Thyroid gland (tissue), 4 donors: ENCODE results near the gene CIAO3. TPM values are rescaled to one million over a fixed set of nuclear protein-coding genes. Genes with fewer than 3 reads are reported as not detected.
A peak's percentile ranks its signal among the peaks of the same experiment; 100 is the strongest.

ENCODE experiments used
- DNase-seq, 2 donors: peaks; one replicate each; pipeline ENCODE4 v3.0.0-alpha.2; 2019
- H3K27ac ChIP-seq, 3 donors: fragments of 200-600 bp; sonication (generic); 1 replicate in 2 of 3; 2 replicates in 1 of 3; pipeline ENCODE4 v1.5.1; 2016 to 2019; ENCODE audit warnings: mild to moderate bottlenecking in 1 of 3, moderate library complexity in 1 of 3
- H3K27me3 ChIP-seq: fragments of 200-600 bp; sonication (generic); one replicate; pipeline ENCODE4 v1.5.1; 2019
- H3K36me3 ChIP-seq, 2 donors: fragments of 200-600 bp; sonication (generic); one replicate each; pipeline ENCODE4 v1.5.1; 2016 to 2019
- H3K4me1 ChIP-seq, 2 donors: fragments of 200-600 bp; sonication (generic); one replicate each; pipeline ENCODE4 v1.5.1; 2017 to 2019
- H3K4me3 ChIP-seq, 3 donors: fragments of 200-600 bp; sonication (generic); replicated peaks in 1 of 3; 1 replicate in 2 of 3; 2 replicates in 1 of 3; pipeline ENCODE4 v1.5.1; 2016; ENCODE audit warnings: mild to moderate bottlenecking in 1 of 3
- H3K9me3 ChIP-seq: fragments of 200-600 bp; sonication (generic); one replicate; pipeline ENCODE4 v1.5.1; 2017
- POLR2A ChIP-seq, 2 donors: fragments of 450-650 bp; IDR thresholded peaks; one replicate each; pipeline ENCODE4 v1.6.1; 2017; ENCODE audit warnings: antibody characterized with exemption in 2 of 2, mild to moderate bottlenecking in 2 of 2, moderate library complexity in 1 of 2
- WGBS, 2 donors: methylation state at CpG; one replicate each; pipeline ENCODE4 v1.1.5; 2017; 5-methylcytosine and 5-hydroxymethylcytosine counted together
- intact Hi-C: fragments of 100-400 bp; cut with DNase I; formaldehyde crosslinking; loops from one replicate; pipeline ENCODE4 v1.15.1; 2023
- total RNA-seq, 4 donors: library from RNA; depleted of rRNA; stranded (reverse); fragments of >200 nt; gene quantifications; one replicate each; pipeline ENCODE4 v1.2.3, GENCODE V29; 2016
- TF ChIP-seq, protein P1 (sequence below), 6 experiments: fragments of 200-600 bp in 3 of 6; fragments of 450-650 bp in 3 of 6; sonication (generic) in 3 of 6; IDR thresholded peaks; one replicate each; pipeline ENCODE4 v1.5.1; 2016 to 2019; ENCODE audit warnings: antibody characterized with exemption in 6 of 6, mild to moderate bottlenecking in 2 of 6, inconsistent platforms in 1 of 6, moderate library complexity in 1 of 6

Gene CIAO3
- total RNA-seq, 4 donors from 2014 or later = 38.7 to 53.8 (median 44.6) TPM

- TF ChIP-seq, protein P1, sequence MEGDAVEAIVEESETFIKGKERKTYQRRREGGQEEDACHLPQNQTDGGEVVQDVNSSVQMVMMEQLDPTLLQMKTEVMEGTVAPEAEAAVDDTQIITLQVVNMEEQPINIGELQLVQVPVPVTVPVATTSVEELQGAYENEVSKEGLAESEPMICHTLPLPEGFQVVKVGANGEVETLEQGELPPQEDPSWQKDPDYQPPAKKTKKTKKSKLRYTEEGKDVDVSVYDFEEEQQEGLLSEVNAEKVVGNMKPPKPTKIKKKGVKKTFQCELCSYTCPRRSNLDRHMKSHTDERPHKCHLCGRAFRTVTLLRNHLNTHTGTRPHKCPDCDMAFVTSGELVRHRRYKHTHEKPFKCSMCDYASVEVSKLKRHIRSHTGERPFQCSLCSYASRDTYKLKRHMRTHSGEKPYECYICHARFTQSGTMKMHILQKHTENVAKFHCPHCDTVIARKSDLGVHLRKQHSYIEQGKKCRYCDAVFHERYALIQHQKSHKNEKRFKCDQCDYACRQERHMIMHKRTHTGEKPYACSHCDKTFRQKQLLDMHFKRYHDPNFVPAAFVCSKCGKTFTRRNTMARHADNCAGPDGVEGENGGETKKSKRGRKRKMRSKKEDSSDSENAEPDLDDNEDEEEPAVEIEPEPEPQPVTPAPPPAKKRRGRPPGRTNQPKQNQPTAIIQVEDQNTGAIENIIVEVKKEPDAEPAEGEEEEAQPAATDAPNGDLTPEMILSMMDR (IDR thresholded peaks at IDR 0.05) = peak in 1 of 6 experiments; percentile 6
- TF ChIP-seq POLR2A (IDR thresholded peaks at IDR 0.05) = peak in 1 of 2 donors; percentile 36
- intact Hi-C loops = no loop called here
- Histone ChIP-seq H3K4me1 (peaks cover 14 to 24% of the 10 kb centered on the region in 2 donors), H3K4me3 (peak within 1 kb of the TSS; percentile 78 to 91 (median 86)), H3K27ac (peak within 1 kb of the TSS in 1 of 3 donors; percentile 27), H3K27me3 (no peaks in the 10 kb centered on the region), H3K36me3 (peaks cover 0 to 6% of the 10 kb centered on the region in 2 donors), H3K9me3 (no peaks in the 10 kb centered on the region)
- no peak for DNase-seq
- 0% methylated on average over 8 of the region's 45 CpGs; no CpG with 5 or more reads in 1 of the 2 donors for WGBS, 2 donors
These were observed 47.2 kb upstream of the CIAO3 start, which contains the start of gene RPUSD1 for GRCh38 chr16:787978-788398. Gene RPUSD1, minus strand, starts transcription at chr16:788381. Its CDS starts 644 bp downstream, at chr16:787737.

GRCh38 chr16:787321-787966 is 46.6 kb upstream of the CIAO3 start:
- peaks cover 14 to 24% of the 10 kb centered on the region in 2 donors for H3K4me1 ChIP-seq

DNA sequence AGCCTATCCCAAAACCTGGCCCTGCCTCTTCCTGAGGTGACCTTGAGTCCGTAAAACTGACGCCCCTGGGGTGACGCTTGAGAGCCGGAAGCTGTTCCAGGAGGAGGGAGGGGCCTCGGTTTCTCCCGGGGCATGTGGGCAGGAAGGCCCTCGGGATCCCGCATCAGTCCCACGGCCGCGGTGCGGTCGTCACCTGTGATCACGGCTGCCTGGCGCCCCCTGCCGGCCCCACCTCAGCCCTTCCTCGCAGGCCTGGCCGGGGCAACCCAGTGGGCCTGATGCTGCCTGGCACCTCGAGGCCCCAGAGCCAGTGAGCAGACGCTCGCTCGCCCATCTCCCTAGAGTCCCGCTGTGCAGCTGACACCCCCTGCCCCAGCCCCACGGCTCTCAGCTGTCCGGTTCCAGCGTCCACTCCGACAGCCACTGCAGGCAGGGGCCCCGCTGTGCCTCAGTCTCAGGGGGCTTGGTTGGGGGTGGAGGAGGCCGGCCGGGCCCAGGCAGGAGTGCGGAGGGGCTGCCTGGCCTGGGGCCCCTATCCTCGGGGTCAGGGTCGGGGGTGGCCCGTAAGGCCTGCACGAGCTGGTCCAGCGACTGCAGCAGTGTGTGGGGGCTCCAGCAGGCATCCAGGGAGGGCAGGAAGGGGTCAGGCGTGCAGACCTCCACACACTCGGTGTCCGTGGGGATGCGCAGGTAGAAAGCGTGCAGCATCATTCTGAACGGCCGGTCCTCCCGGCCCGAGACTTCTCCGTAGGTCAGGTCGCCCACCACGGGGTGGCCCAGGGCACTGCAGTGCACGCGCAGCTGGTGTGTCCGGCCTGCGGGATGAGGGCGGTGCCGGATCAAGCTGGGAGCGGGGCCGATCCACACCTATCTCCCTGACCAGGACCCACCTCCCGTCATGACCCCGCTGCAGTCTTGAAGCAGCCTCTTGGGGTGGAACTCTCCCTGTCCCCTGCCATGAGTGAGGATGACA is 45.1 kb upstream of the CIAO3 start:
- peak; percentile 60 to 61 for DNase-seq
- no peak for TF ChIP-seq POLR2A (IDR thresholded peaks at IDR 0.05)
- TF ChIP-seq, protein P1 (IDR thresholded peaks at IDR 0.05) = peak in 5 of 6 experiments; percentile 36 to 67 (median 64)
- H3K9me3 ChIP-seq = no peaks in the 10 kb centered on the region
- intact Hi-C loops = loop anchor here (2.0 kb wide), 1 partner anchor 75 kb away; no protein-coding TSS in a partner anchor
- no peaks in the 10 kb centered on the region for H3K27me3 ChIP-seq
- H3K4me1 ChIP-seq = peaks cover 14 to 24% of the 10 kb centered on the region in 2 donors
- 80 to 88% methylated on average over 16 to 36 of the region's 58 CpGs for WGBS, 2 donors
- H3K27ac ChIP-seq = no peak overlapping the region
- no peak overlapping the region for H3K4me3 ChIP-seq
- peaks cover 0 to 6% of the 10 kb centered on the region in 2 donors for H3K36me3 ChIP-seq

More at GRCh38 chr16:787321-787966, 46.6 kb upstream of the CIAO3 start:
- H3K9me3 ChIP-seq = no peaks in the 10 kb centered on the region
- H3K4me3 ChIP-seq = peak overlapping the region; percentile 78 to 91 (median 86)
- peak in 1 of 2 donors; percentile 13 for DNase-seq
- TF ChIP-seq, protein P1 (IDR thresholded peaks at IDR 0.05) = no peak
- TF ChIP-seq POLR2A (IDR thresholded peaks at IDR 0.05) = no peak
- peak overlapping the region in 1 of 3 donors; percentile 27 for H3K27ac ChIP-seq
- H3K36me3 ChIP-seq = peaks cover 0 to 6% of the 10 kb centered on the region in 2 donors
- H3K27me3 ChIP-seq = no peaks in the 10 kb centered on the region
- intact Hi-C loops = no loop called here
- WGBS, 2 donors = 96% methylated on average over 5 of the region's 47 CpGs; no CpG with 5 or more reads in 1 of the 2 donors

DNA sequence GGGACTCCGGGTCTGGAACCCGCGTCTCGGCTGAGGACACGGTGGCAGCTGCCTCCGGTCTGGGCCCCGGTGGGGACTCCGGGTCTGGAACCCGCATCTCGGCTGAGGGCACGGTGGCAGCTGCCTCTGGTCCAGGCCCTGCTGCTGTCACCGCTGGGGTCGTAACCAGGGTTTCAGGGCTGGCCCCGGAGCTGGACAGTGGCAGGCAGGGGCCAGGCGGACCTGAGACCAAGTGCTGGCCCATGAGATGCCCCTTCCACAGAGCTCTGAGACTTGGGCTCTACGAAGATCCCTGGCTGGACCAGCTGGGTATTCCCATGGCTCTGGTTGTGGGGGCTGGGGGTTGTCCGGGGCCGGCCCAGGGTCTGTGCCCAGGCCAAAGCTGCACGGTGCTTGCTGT is 43.6 kb upstream of the CIAO3 start:
- Histone ChIP-seq H3K9me3 (no peaks in the 10 kb centered on the region), H3K36me3 (peaks cover 0 to 6% of the 10 kb centered on the region in 2 donors), H3K4me1 (peaks cover 14 to 23% of the 10 kb centered on the region in 2 donors), H3K4me3 (no peak overlapping the region), H3K27me3 (no peaks in the 10 kb centered on the region), H3K27ac (no peak overlapping the region)
- DNase-seq = no peak
- intact Hi-C loops = loop anchor here (2.0 kb wide), 1 partner anchor 74 kb away; no protein-coding TSS in a partner anchor
- 82% methylated on average over 3 of the region's 19 CpGs; no CpG with 5 or more reads in 1 of the 2 donors for WGBS, 2 donors
- TF ChIP-seq, protein P1 (IDR thresholded peaks at IDR 0.05) = no peak
- TF ChIP-seq POLR2A (IDR thresholded peaks at IDR 0.05) = no peak
